Erythroblast (primary cell): Measurements from ENCODE around the gene FBRS.

ENCODE experiments used
- GATA1 ChIP-seq: IDR thresholded peaks from 2 replicates; pipeline ENCODE4 v1.6.1; 2011; ENCODE audit warnings: low read depth, mild to moderate bottlenecking, control low read depth, low read length, moderate library complexity
- POLR2A ChIP-seq: IDR thresholded peaks from 2 replicates; pipeline ENCODE4 v1.6.1; 2011; ENCODE audit warnings: mild to moderate bottlenecking, low read length

DNA sequence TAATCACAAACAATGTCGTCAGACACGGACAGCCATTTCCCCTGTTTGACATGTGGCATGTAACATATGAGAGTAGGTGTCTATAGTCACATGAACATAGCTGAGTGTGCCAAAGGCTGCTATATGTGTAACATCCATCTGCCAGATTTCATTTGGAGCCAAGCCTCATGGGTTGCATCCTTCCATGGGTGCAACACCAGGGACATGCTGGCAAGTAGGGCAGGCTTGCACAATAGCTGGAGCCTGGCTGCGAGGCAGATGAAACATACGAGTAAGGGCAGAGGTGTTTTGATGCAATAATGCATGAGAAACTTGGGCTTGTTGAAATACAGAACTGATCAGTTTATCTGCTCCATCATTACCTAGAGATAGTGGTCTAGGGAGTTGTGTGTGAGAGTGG lies 39.0 kb upstream of the FBRS start:
- TF ChIP-seq POLR2A = no peak
- no peak for TF ChIP-seq GATA1
